Measurements from ENCODE around the gene ANKRD60.

- TF ChIP-seq, protein P1, sequence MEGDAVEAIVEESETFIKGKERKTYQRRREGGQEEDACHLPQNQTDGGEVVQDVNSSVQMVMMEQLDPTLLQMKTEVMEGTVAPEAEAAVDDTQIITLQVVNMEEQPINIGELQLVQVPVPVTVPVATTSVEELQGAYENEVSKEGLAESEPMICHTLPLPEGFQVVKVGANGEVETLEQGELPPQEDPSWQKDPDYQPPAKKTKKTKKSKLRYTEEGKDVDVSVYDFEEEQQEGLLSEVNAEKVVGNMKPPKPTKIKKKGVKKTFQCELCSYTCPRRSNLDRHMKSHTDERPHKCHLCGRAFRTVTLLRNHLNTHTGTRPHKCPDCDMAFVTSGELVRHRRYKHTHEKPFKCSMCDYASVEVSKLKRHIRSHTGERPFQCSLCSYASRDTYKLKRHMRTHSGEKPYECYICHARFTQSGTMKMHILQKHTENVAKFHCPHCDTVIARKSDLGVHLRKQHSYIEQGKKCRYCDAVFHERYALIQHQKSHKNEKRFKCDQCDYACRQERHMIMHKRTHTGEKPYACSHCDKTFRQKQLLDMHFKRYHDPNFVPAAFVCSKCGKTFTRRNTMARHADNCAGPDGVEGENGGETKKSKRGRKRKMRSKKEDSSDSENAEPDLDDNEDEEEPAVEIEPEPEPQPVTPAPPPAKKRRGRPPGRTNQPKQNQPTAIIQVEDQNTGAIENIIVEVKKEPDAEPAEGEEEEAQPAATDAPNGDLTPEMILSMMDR (IDR thresholded peaks at IDR 0.05) = no peak
- no peak for TF ChIP-seq POLR2A (IDR thresholded peaks at IDR 0.05)
Measured at GRCh38 chr20:58197185-58197469, 31.3 kb downstream of the ANKRD60 start.

All from breast epithelium (tissue), 3 donors.